GM12873 (cell line): Measurements from ENCODE around the gene CSNK2A2.

ENCODE experiments used
- CTCF ChIP-seq: IDR thresholded peaks from 2 replicates; pipeline ENCODE4 v1.5.1; 2012; ENCODE audit warnings: low read depth, mild to moderate bottlenecking, moderate library complexity, low read length, control low read depth; ENCODE audit not compliant: insufficient read depth; ENCODE audit errors: missing control alignments

The CSNK2A2 gene

GRCh38 chr16:58119509-58119845 lies 78.4 kb downstream of the CSNK2A2 start:
- no peak for TF ChIP-seq CTCF

GRCh38 chr16:58118801-58119508 lies 79.0 kb downstream of the CSNK2A2 start:
- no peak for TF ChIP-seq CTCF

GRCh38 chr16:58116529-58116928 lies 81.4 kb downstream of the CSNK2A2 start:
- TF ChIP-seq CTCF, result no peak

GRCh38 chr16:58116081-58116480 lies 81.8 kb downstream of the CSNK2A2 start:
- no peak for TF ChIP-seq CTCF

- no peak for TF ChIP-seq CTCF
These were observed 82.8 kb downstream of the CSNK2A2 start for GRCh38 chr16:58114827-58115825.

GRCh38 chr16:58111302-58111627 lies 86.6 kb downstream of the CSNK2A2 start:
- TF ChIP-seq CTCF, result no peak

GRCh38 chr16:58110571-58111301 lies 87.2 kb downstream of the CSNK2A2 start:
- no peak for TF ChIP-seq CTCF
